Measurements from ENCODE around the gene KDM4C. TPM values are rescaled to one million over a fixed set of nuclear protein-coding genes. Genes with fewer than 3 reads are reported as not detected.
A peak's percentile ranks its signal among the peaks of the same experiment; 100 is the strongest.

The KDM4C gene
- total and polyA plus RNA-seq, 5 donors from 2014 or later = 27.9 to 99.0 (median 32.0) TPM

DNA sequence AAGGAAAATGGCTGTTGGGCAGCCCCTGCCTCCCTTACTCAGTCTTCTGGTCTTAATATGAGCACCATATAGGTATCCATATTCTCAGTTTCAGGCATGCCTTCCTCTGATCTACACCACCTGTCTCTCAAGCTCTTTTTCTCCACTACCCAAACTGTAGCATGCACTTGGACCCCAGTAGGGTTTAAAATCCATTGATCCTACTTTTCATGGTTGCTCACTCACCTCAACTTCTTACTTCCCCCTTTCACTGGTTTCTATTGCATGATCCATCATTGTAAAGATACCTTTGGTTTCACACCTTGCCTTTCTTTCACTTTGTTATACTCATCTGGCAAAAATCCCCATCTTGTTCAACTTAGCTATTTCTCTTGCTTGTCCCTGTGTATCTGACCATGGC lies 159.4 kb downstream of the KDM4C start:
- peaks cover 23 to 51% (median 34%) of the 10 kb centered on the region in 4 donors for H3K4me1 Mint-ChIP-seq
- no peak for ATAC-seq (ENCODE audit: low read depth in 2 of 2)
- H3K27ac ChIP-seq (ENCODE audit: insufficient read depth, low read length, poor library complexity, severe bottlenecking) = no peak overlapping the region

DNA sequence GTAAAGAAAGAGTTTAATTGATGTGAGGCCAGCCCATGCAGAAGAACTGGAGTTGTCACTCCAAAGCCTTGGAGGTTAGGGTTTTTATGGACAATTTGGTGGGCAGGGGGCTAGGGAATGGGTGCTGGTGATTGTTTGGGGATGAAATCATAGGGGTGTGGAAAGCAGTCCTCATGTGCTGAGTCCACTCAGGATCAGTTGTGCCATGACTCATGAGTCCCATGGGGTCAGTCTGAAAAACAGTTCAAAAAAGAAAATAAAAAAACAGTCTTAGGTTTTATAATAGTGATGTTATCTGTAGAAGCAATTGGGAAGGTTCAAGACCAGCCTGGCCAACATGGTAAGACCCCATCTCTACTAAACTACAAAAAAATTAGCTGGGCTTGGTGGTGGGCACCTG lies 162.3 kb downstream of the KDM4C start:
- no peak overlapping the region for H3K4me3 ChIP-seq (ENCODE audit: low read depth, low read length)
- Mint-ChIP-seq H3K27ac (no peak overlapping the region), H3K9me3 (peaks cover 0 to 1% (median 0%) of the 10 kb centered on the region in 7 donors), H3K4me3 (no peak overlapping the region), H3K4me1 (peaks cover 25 to 52% (median 42%) of the 10 kb centered on the region in 4 donors), H3K36me3 (peaks cover 37% of the 10 kb centered on the region), H3K27me3 (no peaks in the 10 kb centered on the region)
- H3K9me3 ChIP-seq (ENCODE audit: control insufficient read depth in 2 of 2, low read length in 2 of 2) = no peaks in the 10 kb centered on the region
- no peak overlapping the region for H3K27ac ChIP-seq (ENCODE audit: insufficient read depth, low read length, poor library complexity, severe bottlenecking)
- DNase-seq = no peak
- no peaks in the 10 kb centered on the region for H3K27me3 ChIP-seq (ENCODE audit: control insufficient read depth, insufficient read depth, low read length)
- no peak for ATAC-seq (ENCODE audit: low read depth in 2 of 2)
- H3K36me3 ChIP-seq (ENCODE audit: control insufficient read depth, insufficient read depth, low read length) = peaks cover 13% of the 10 kb centered on the region
- no peaks in the 10 kb centered on the region for H3K4me1 ChIP-seq (ENCODE audit: control insufficient read depth, insufficient read depth, low read length, poor library complexity, severe bottlenecking)

More for the DNA sequence above, 159.4 kb downstream of the KDM4C start:
- H3K27ac Mint-ChIP-seq = peak overlapping the region in 2 of 3 donors; percentile 4 to 45
- no peak overlapping the region for H3K4me3 Mint-ChIP-seq
- peaks cover 0 to 1% (median 0%) of the 10 kb centered on the region in 7 donors for H3K9me3 Mint-ChIP-seq
- no peaks in the 10 kb centered on the region for H3K27me3 ChIP-seq (ENCODE audit: control insufficient read depth, insufficient read depth, low read length)
- peaks cover 13% of the 10 kb centered on the region for H3K36me3 ChIP-seq (ENCODE audit: control insufficient read depth, insufficient read depth, low read length)
- no peak overlapping the region for H3K4me3 ChIP-seq (ENCODE audit: low read depth, low read length)
- no peaks in the 10 kb centered on the region for H3K27me3 Mint-ChIP-seq
- no peaks in the 10 kb centered on the region for H3K4me1 ChIP-seq (ENCODE audit: control insufficient read depth, insufficient read depth, low read length, poor library complexity, severe bottlenecking)
- no peak for DNase-seq
- H3K9me3 ChIP-seq (ENCODE audit: control insufficient read depth in 2 of 2, low read length in 2 of 2) = no peaks in the 10 kb centered on the region
- peaks cover 34% of the 10 kb centered on the region for H3K36me3 Mint-ChIP-seq

DNA sequence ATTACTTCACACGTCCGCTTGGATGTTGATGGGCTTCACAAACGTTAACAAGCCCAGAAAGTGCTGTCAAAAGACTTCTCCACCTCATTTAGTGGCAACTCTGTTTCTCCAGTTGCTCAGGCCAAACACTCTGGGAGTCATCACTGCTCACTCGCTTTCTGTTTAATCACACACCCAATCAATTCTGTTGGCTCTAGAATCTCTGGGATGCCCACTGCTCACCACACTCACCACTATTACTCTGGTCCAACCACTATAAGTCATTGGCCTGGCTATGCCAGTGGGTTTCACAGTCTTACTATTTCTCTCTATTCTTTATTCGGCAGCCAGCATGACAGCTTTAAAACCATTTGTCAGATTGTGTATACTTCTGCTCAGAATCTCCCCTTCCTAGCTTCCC lies 163.5 kb downstream of the KDM4C start:
- H3K4me1 Mint-ChIP-seq = peaks cover 19 to 51% (median 43%) of the 10 kb centered on the region in 4 donors
- no peak for DNase-seq

GRCh38 chr9:6922124-6922676 lies 164.4 kb downstream of the KDM4C start:
- peak overlapping the region in 2 of 3 donors; percentile 15 to 53 for H3K27ac Mint-ChIP-seq

More for the DNA sequence above, 163.5 kb downstream of the KDM4C start:
- Mint-ChIP-seq H3K27me3 (no peaks in the 10 kb centered on the region), H3K9me3 (no peaks in the 10 kb centered on the region), H3K27ac (peak overlapping the region in 1 of 3 donors; percentile 18), H3K36me3 (peaks cover 35% of the 10 kb centered on the region), H3K4me3 (no peak overlapping the region)
- Histone ChIP-seq H3K27ac (ENCODE audit: insufficient read depth, low read length, poor library complexity, severe bottlenecking) (no peak overlapping the region), H3K4me1 (ENCODE audit: control insufficient read depth, insufficient read depth, low read length, poor library complexity, severe bottlenecking) (no peaks in the 10 kb centered on the region), H3K9me3 (ENCODE audit: control insufficient read depth in 2 of 2, low read length in 2 of 2) (no peaks in the 10 kb centered on the region), H3K27me3 (ENCODE audit: control insufficient read depth, insufficient read depth, low read length) (no peaks in the 10 kb centered on the region), H3K4me3 (ENCODE audit: low read depth, low read length) (no peak overlapping the region), H3K36me3 (ENCODE audit: control insufficient read depth, insufficient read depth, low read length) (peaks cover 13% of the 10 kb centered on the region)
- ATAC-seq (ENCODE audit: low read depth in 2 of 2) = no peak

DNA sequence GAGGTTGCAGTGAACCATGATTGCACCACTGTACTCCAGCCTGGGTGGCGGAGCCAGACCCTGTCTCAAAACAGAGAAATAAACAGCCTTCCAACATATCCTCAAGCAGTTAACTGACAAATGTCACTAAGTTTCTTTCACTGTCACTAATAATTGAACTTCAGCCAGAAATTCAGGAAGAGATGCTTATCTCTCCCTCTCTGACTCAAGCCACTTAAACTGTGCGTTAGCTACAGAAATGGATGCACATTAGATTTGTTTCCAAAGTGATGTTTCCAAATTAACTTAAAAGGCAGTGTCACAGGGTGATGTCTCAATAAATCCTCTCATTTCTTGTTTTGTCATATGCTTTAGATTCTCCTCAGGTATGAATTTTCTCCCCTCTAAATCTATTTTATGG lies 164.9 kb downstream of the KDM4C start:
- H3K27ac Mint-ChIP-seq = peak overlapping the region in 2 of 3 donors; percentile 15 to 53
- Histone ChIP-seq H3K9me3 (ENCODE audit: control insufficient read depth in 2 of 2, low read length in 2 of 2) (no peaks in the 10 kb centered on the region), H3K27me3 (ENCODE audit: control insufficient read depth, insufficient read depth, low read length) (no peaks in the 10 kb centered on the region), H3K4me3 (ENCODE audit: low read depth, low read length) (no peak overlapping the region), H3K4me1 (ENCODE audit: control insufficient read depth, insufficient read depth, low read length, poor library complexity, severe bottlenecking) (no peaks in the 10 kb centered on the region), H3K27ac (ENCODE audit: insufficient read depth, low read length, poor library complexity, severe bottlenecking) (no peak overlapping the region), H3K36me3 (ENCODE audit: control insufficient read depth, insufficient read depth, low read length) (peaks cover 11% of the 10 kb centered on the region)
- no peak overlapping the region for H3K4me3 Mint-ChIP-seq
- H3K9me3 Mint-ChIP-seq = no peaks in the 10 kb centered on the region
- H3K4me1 Mint-ChIP-seq = peaks cover 28 to 51% (median 46%) of the 10 kb centered on the region in 4 donors
- ATAC-seq (ENCODE audit: low read depth in 2 of 2) (no peak), DNase-seq (no peak)
- H3K36me3 Mint-ChIP-seq = peaks cover 33% of the 10 kb centered on the region
- no peaks in the 10 kb centered on the region for H3K27me3 Mint-ChIP-seq

More at GRCh38 chr9:6922124-6922676, 164.4 kb downstream of the KDM4C start:
- Histone ChIP-seq H3K4me3 (ENCODE audit: low read depth, low read length) (no peak overlapping the region), H3K4me1 (ENCODE audit: control insufficient read depth, insufficient read depth, low read length, poor library complexity, severe bottlenecking) (no peaks in the 10 kb centered on the region), H3K36me3 (ENCODE audit: control insufficient read depth, insufficient read depth, low read length) (peaks cover 13% of the 10 kb centered on the region), H3K27me3 (ENCODE audit: control insufficient read depth, insufficient read depth, low read length) (no peaks in the 10 kb centered on the region), H3K27ac (ENCODE audit: insufficient read depth, low read length, poor library complexity, severe bottlenecking) (no peak overlapping the region), H3K9me3 (ENCODE audit: control insufficient read depth in 2 of 2, low read length in 2 of 2) (no peaks in the 10 kb centered on the region)
- no peak for ATAC-seq (ENCODE audit: low read depth in 2 of 2)
- Mint-ChIP-seq H3K36me3 (peaks cover 37% of the 10 kb centered on the region), H3K4me1 (peaks cover 24 to 54% (median 47%) of the 10 kb centered on the region in 4 donors), H3K27me3 (no peaks in the 10 kb centered on the region), H3K4me3 (no peak overlapping the region), H3K9me3 (no peaks in the 10 kb centered on the region)
- no peak for DNase-seq

DNA sequence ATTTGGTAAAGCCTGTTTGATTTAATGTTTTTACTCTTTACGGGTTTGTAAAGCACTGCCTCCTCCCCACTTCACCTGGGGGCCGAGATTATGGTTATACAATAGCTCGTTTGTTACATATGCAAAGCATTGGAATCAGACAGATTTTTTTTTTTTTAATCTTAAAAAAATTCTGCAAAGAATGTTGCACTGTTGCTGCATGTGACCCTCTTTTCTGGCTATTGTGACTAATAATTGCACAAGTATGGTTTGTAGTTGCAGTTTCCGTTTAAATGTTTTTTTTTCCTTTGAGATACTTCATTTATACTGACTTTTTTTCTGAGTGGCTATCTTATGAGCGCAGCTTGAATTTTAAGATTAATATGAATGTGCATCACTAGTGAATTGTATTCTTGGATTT lies 165.3 kb downstream of the KDM4C start:
- Mint-ChIP-seq H3K27ac (no peak overlapping the region), H3K36me3 (peaks cover 33% of the 10 kb centered on the region), H3K27me3 (no peaks in the 10 kb centered on the region), H3K4me1 (peaks cover 32 to 54% (median 50%) of the 10 kb centered on the region in 4 donors), H3K4me3 (no peak overlapping the region), H3K9me3 (no peaks in the 10 kb centered on the region)
- Histone ChIP-seq H3K27ac (ENCODE audit: insufficient read depth, low read length, poor library complexity, severe bottlenecking) (no peak overlapping the region), H3K36me3 (ENCODE audit: control insufficient read depth, insufficient read depth, low read length) (peaks cover 11% of the 10 kb centered on the region), H3K9me3 (ENCODE audit: control insufficient read depth in 2 of 2, low read length in 2 of 2) (no peaks in the 10 kb centered on the region), H3K4me1 (ENCODE audit: control insufficient read depth, insufficient read depth, low read length, poor library complexity, severe bottlenecking) (no peaks in the 10 kb centered on the region), H3K27me3 (ENCODE audit: control insufficient read depth, insufficient read depth, low read length) (no peaks in the 10 kb centered on the region), H3K4me3 (ENCODE audit: low read depth, low read length) (no peak overlapping the region)
- no peak for ATAC-seq (ENCODE audit: low read depth in 2 of 2)
- DNase-seq = no peak

- no peak overlapping the region for H3K27ac Mint-ChIP-seq
- Histone ChIP-seq H3K27ac (ENCODE audit: insufficient read depth, low read length, poor library complexity, severe bottlenecking) (no peak overlapping the region), H3K9me3 (ENCODE audit: control insufficient read depth in 2 of 2, low read length in 2 of 2) (no peaks in the 10 kb centered on the region), H3K27me3 (ENCODE audit: control insufficient read depth, insufficient read depth, low read length) (no peaks in the 10 kb centered on the region), H3K4me1 (ENCODE audit: control insufficient read depth, insufficient read depth, low read length, poor library complexity, severe bottlenecking) (no peaks in the 10 kb centered on the region), H3K4me3 (ENCODE audit: low read depth, low read length) (no peak overlapping the region), H3K36me3 (ENCODE audit: control insufficient read depth, insufficient read depth, low read length) (peaks cover 11% of the 10 kb centered on the region)
- DNase-seq (no peak), ATAC-seq (ENCODE audit: low read depth in 2 of 2) (no peak)
- H3K27me3 Mint-ChIP-seq = no peaks in the 10 kb centered on the region
- H3K9me3 Mint-ChIP-seq = no peaks in the 10 kb centered on the region
- peaks cover 31 to 58% (median 55%) of the 10 kb centered on the region in 4 donors for H3K4me1 Mint-ChIP-seq
- H3K36me3 Mint-ChIP-seq = peaks cover 33% of the 10 kb centered on the region
- H3K4me3 Mint-ChIP-seq = no peak overlapping the region
Measured at GRCh38 chr9:6924149-6924548, 166.4 kb downstream of the KDM4C start.

DNA sequence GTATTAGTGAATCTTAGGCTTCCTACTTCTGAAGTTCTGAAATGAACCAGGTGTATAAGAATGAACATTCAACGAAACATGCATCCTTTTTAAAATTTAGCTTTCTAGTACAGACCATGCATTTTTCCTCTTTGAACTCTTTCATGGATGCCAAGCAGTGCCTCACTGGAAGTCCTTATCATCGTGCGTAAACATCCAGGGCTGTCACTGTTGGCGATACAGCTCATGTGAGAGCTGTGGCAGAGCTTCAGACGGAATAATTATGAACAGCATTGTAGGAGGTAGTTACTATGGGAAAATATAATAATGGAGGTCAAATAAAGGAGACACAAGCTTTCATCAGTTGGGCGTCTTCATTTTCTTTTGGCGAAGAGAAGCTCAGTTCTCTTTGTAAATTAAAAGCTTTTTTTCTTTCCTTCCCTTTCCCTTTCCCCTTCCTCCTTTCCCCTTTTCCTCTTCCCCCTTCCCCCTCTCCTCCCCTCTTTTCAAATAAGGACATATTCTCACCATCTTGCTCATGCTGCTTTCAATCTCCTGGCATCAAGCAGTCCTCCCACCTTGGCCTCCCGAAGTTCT lies 167.3 kb downstream of the KDM4C start:
- no peak for DNase-seq
- Mint-ChIP-seq H3K9me3 (no peaks in the 10 kb centered on the region), H3K4me3 (no peak overlapping the region), H3K36me3 (peaks cover 33% of the 10 kb centered on the region), H3K27me3 (no peaks in the 10 kb centered on the region), H3K4me1 (peaks cover 35 to 60% (median 59%) of the 10 kb centered on the region in 4 donors), H3K27ac (peak overlapping the region in 1 of 3 donors; percentile 18)
- no peaks in the 10 kb centered on the region for H3K4me1 ChIP-seq (ENCODE audit: control insufficient read depth, insufficient read depth, low read length, poor library complexity, severe bottlenecking)
- H3K27ac ChIP-seq (ENCODE audit: insufficient read depth, low read length, poor library complexity, severe bottlenecking) = no peak overlapping the region
- H3K27me3 ChIP-seq (ENCODE audit: control insufficient read depth, insufficient read depth, low read length) = no peaks in the 10 kb centered on the region
- H3K4me3 ChIP-seq (ENCODE audit: low read depth, low read length) = no peak overlapping the region
- no peaks in the 10 kb centered on the region for H3K9me3 ChIP-seq (ENCODE audit: control insufficient read depth in 2 of 2, low read length in 2 of 2)
- no peak for ATAC-seq (ENCODE audit: low read depth in 2 of 2)
- peaks cover 11% of the 10 kb centered on the region for H3K36me3 ChIP-seq (ENCODE audit: control insufficient read depth, insufficient read depth, low read length)

Data from CD4-positive, CD25-positive, alpha-beta regulatory T cell (primary cell).